ENCODE measurements around the gene LRIT2.

DNA sequence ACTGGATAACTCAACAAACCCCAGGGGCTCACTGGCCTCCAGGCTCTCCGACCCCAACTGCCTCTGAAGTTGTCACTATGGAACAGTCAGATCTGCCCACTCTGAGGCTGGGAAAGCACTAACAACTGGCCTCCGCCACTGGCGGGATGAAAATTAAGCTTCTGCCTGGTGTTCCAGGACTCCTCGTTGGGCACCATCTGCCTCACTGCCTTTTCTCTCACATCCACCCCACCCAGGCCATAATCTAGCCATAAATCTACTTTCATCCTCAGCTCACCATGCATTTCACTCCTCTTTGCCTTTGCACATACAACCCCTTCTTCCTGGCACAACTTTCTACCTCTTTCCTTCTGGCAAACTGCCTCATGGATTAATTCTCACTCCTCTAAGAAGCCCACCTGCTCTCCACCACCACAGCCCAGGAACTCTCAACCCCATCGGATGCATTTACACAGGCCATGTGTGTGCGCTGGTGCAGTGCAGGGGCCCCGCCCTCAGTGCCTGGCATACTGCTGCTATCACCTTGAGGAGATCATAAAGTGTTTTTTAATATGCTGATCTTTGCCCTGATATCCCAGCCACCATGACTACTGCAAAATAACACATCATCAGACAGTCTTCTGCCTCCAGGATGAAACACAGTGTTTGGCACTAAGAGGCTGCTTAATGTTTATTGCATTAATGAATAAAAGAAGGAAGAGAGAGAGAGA, 27.0 kb downstream of the LRIT2 start:
- TF ChIP-seq POLR2A (IDR thresholded peaks at IDR 0.05) (no peak), CTCF (IDR thresholded peaks at IDR 0.05) (no peak)

Data from uterus (tissue), 2 donors.